ENCODE measurements around the gene EPS8. TPM values are rescaled to one million over a fixed set of nuclear protein-coding genes. Genes with fewer than 3 reads are reported as not detected.

Gene EPS8
- polyA plus RNA-seq, 1 donor (not counting 4 experiments of a cell fraction or from before 2014, with no cell fraction given): 4.0 TPM

DNA sequence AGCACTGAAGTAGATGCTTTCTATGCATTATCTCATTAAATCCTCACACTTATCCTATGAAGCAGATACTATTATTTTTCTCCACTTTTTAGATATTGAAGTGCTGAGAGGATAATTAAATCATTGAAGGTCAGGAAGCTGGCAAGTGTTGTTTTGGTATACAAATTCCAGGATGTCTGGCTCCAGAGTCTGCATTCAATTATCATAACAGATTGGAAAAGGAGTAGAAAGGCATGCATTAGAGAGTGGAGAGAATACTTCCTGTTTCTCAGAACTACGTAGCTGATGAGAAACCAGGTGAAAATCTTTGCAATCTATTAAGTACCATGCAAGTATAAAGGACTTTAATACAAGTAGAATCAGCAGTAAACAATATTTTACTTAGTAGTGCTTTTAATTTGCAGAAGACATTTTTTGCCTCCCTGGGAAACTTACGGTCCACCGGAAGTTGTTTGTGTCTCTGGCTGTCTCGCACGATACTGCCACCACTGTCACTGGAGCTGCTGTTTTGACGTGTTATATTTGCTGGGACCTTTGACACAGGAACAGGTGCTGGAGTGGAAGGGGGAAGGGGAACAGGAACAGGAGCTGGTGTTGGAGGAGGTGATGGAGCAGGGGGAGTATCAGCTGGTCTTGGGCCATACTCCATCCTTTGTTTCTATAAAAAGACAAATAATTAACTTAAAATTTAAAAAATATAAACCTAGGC, 158.0 kb downstream of the EPS8 start:
- TF ChIP-seq EZH2 (IDR thresholded peaks at IDR 0.05; ENCODE audit: low read length): no peak
- TF ChIP-seq, protein P1, sequence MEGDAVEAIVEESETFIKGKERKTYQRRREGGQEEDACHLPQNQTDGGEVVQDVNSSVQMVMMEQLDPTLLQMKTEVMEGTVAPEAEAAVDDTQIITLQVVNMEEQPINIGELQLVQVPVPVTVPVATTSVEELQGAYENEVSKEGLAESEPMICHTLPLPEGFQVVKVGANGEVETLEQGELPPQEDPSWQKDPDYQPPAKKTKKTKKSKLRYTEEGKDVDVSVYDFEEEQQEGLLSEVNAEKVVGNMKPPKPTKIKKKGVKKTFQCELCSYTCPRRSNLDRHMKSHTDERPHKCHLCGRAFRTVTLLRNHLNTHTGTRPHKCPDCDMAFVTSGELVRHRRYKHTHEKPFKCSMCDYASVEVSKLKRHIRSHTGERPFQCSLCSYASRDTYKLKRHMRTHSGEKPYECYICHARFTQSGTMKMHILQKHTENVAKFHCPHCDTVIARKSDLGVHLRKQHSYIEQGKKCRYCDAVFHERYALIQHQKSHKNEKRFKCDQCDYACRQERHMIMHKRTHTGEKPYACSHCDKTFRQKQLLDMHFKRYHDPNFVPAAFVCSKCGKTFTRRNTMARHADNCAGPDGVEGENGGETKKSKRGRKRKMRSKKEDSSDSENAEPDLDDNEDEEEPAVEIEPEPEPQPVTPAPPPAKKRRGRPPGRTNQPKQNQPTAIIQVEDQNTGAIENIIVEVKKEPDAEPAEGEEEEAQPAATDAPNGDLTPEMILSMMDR (optimal IDR thresholded peaks at IDR 0.05 in 1 of 3, IDR thresholded peaks at IDR 0.05 in 1 of 3, conservative IDR thresholded peaks at IDR 0.05 in 1 of 3; ENCODE audit: extremely low read depth in 1 of 3, insufficient read depth in 2 of 3, low read length in 3 of 3): no peak
- no peak for DNase-seq (ENCODE audit: low read depth, low spot score)
- Histone ChIP-seq H3K79me2 (ENCODE audit: control insufficient read depth, insufficient read depth, low read length) (no peaks in the 10 kb centered on the region), H3K9ac (ENCODE audit: control insufficient read depth, extremely low read depth, insufficient read depth, low read length) (no peak overlapping the region), H3K4me1 (ENCODE audit: control insufficient read depth, extremely low read depth, insufficient read depth, low read length) (peaks cover 17% of the 10 kb centered on the region), H3K9me1 (ENCODE audit: control insufficient read depth, extremely low read depth, insufficient read depth, low read length) (no peaks in the 10 kb centered on the region), H3K4me2 (ENCODE audit: control insufficient read depth, extremely low read depth, insufficient read depth, low read depth, low read length) (no peak overlapping the region), H3K36me3 (ENCODE audit: control insufficient read depth in 2 of 2, extremely low read depth in 1 of 2, insufficient read depth in 2 of 2, low read length in 2 of 2) (no peaks in the 10 kb centered on the region), H2AFZ (ENCODE audit: control insufficient read depth, low read length) (no peak overlapping the region), H4K20me1 (ENCODE audit: control insufficient read depth, extremely low read depth, insufficient read depth, low read length) (no peaks in the 10 kb centered on the region), H3K9me3 (ENCODE audit: control insufficient read depth, low read depth, low read length) (no peaks in the 10 kb centered on the region), H3K4me3 (ENCODE audit: control insufficient read depth in 2 of 3, extremely low read depth in 1 of 3, insufficient read depth in 2 of 3, low read depth in 1 of 3, low read length in 3 of 3) (no peak overlapping the region), H3K27me3 (ENCODE audit: control insufficient read depth, extremely low read depth, insufficient read depth, low read length) (no peaks in the 10 kb centered on the region), H3K27ac (ENCODE audit: control insufficient read depth, insufficient read depth, low read length) (no peak overlapping the region)
- dilution Hi-C loops (cut with MboI; ENCODE audit: extremely low pct_ligation_motif_present, low sequenced_read_pairs): no loop called here
- no peak for FAIRE-seq

DNA sequence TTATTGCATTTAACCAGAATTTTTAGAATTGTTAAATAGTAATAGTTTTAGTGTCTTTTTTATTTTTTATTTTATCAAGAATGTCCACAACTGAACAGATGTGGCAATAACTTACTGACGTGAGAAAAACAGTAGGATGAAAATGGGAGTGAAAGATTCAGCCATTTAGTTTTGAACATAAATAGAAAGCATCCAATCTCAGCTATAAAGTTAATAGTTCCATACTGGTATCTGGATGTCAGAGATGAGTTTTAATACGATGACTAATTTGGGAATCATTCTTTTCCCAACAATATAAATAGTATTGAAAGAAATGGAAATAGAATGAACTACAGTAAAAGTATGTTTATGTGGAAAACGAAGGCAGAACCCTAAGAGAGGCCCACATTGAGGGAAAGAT, 159.4 kb downstream of the EPS8 start:
- H4K20me1 ChIP-seq (ENCODE audit: control insufficient read depth, extremely low read depth, insufficient read depth, low read length): no peaks in the 10 kb centered on the region
- H3K4me1 ChIP-seq (ENCODE audit: control insufficient read depth, extremely low read depth, insufficient read depth, low read length): peaks cover 17% of the 10 kb centered on the region
- H3K27me3 ChIP-seq (ENCODE audit: control insufficient read depth, extremely low read depth, insufficient read depth, low read length): no peaks in the 10 kb centered on the region
- no peak overlapping the region for H3K4me2 ChIP-seq (ENCODE audit: control insufficient read depth, extremely low read depth, insufficient read depth, low read depth, low read length)
- no peaks in the 10 kb centered on the region for H3K9me1 ChIP-seq (ENCODE audit: control insufficient read depth, extremely low read depth, insufficient read depth, low read length)
- H3K27ac ChIP-seq (ENCODE audit: control insufficient read depth, insufficient read depth, low read length): no peak overlapping the region
- dilution Hi-C loops (cut with MboI; ENCODE audit: extremely low pct_ligation_motif_present, low sequenced_read_pairs): no loop called here
- no peaks in the 10 kb centered on the region for H3K9me3 ChIP-seq (ENCODE audit: control insufficient read depth, low read depth, low read length)
- peak overlapping the region; percentile 61 for H2AFZ ChIP-seq (ENCODE audit: control insufficient read depth, low read length)
- peak; percentile 29 for FAIRE-seq
- H3K36me3 ChIP-seq (ENCODE audit: control insufficient read depth in 2 of 2, extremely low read depth in 1 of 2, insufficient read depth in 2 of 2, low read length in 2 of 2): no peaks in the 10 kb centered on the region
- no peak overlapping the region for H3K9ac ChIP-seq (ENCODE audit: control insufficient read depth, extremely low read depth, insufficient read depth, low read length)
- H3K4me3 ChIP-seq (ENCODE audit: control insufficient read depth in 2 of 3, extremely low read depth in 1 of 3, insufficient read depth in 2 of 3, low read depth in 1 of 3, low read length in 3 of 3): no peak overlapping the region
- H3K79me2 ChIP-seq (ENCODE audit: control insufficient read depth, insufficient read depth, low read length): no peaks in the 10 kb centered on the region
- DNase-seq (ENCODE audit: low read depth, low spot score): no peak
- TF ChIP-seq, protein P1 (optimal IDR thresholded peaks at IDR 0.05 in 1 of 3, IDR thresholded peaks at IDR 0.05 in 1 of 3, conservative IDR thresholded peaks at IDR 0.05 in 1 of 3; ENCODE audit: extremely low read depth in 1 of 3, insufficient read depth in 2 of 3, low read length in 3 of 3): no peak
- no peak for TF ChIP-seq EZH2 (IDR thresholded peaks at IDR 0.05; ENCODE audit: low read length)
